Measurements from ENCODE around the gene BIRC7.

The BIRC7 gene

GRCh38 chr20:63235399-63235983 is at the start of gene BIRC7:
TSS of gene BIRC7 (plus strand) at chr20:63235905. CDS start at chr20:63236097, 192 bp downstream.
- H3K36me3 ChIP-seq (ENCODE audit: control insufficient read depth in 1 of 2, insufficient read depth in 2 of 2, low read length in 2 of 2) = no peaks in the 10 kb centered on the region
- H3K4me3 ChIP-seq (ENCODE audit: low read depth in 1 of 2, low read length in 2 of 2) = no peak within 1 kb of the TSS
- H3K27me3 ChIP-seq (ENCODE audit: low read depth, low read length) = peaks cover 2% of the 10 kb centered on the region
- no peaks in the 10 kb centered on the region for H3K9me3 ChIP-seq (ENCODE audit: control insufficient read depth in 1 of 2, low read length in 2 of 2)
- no peak within 1 kb of the TSS for H3K27ac ChIP-seq (ENCODE audit: low read length)
- no peaks in the 10 kb centered on the region for H3K4me1 ChIP-seq (ENCODE audit: control insufficient read depth in 1 of 2, insufficient read depth in 2 of 2, low read length in 2 of 2)

GRCh38 chr20:63186084-63186483 is 49.6 kb upstream of the BIRC7 start:
- H3K27ac ChIP-seq (ENCODE audit: low read length) = no peak overlapping the region

GRCh38 chr20:63186528-63187316 is 49.0 kb upstream of the BIRC7 start:
- Histone ChIP-seq H3K9me3 (ENCODE audit: control insufficient read depth in 1 of 2, low read length in 2 of 2) (no peaks in the 10 kb centered on the region), H3K36me3 (ENCODE audit: control insufficient read depth in 1 of 2, insufficient read depth in 2 of 2, low read length in 2 of 2) (no peaks in the 10 kb centered on the region), H3K27me3 (ENCODE audit: low read depth, low read length) (no peaks in the 10 kb centered on the region), H3K27ac (ENCODE audit: low read length) (no peak overlapping the region), H3K4me1 (ENCODE audit: control insufficient read depth in 1 of 2, insufficient read depth in 2 of 2, low read length in 2 of 2) (no peaks in the 10 kb centered on the region), H3K4me3 (ENCODE audit: low read depth in 1 of 2, low read length in 2 of 2) (no peak overlapping the region)

More at GRCh38 chr20:63186084-63186483, 49.6 kb upstream of the BIRC7 start:
- Histone ChIP-seq H3K36me3 (ENCODE audit: control insufficient read depth in 1 of 2, insufficient read depth in 2 of 2, low read length in 2 of 2) (no peaks in the 10 kb centered on the region), H3K4me3 (ENCODE audit: low read depth in 1 of 2, low read length in 2 of 2) (no peak overlapping the region), H3K4me1 (ENCODE audit: control insufficient read depth in 1 of 2, insufficient read depth in 2 of 2, low read length in 2 of 2) (no peaks in the 10 kb centered on the region), H3K9me3 (ENCODE audit: control insufficient read depth in 1 of 2, low read length in 2 of 2) (no peaks in the 10 kb centered on the region), H3K27me3 (ENCODE audit: low read depth, low read length) (no peaks in the 10 kb centered on the region)

GRCh38 chr20:63187338-63188158 is 48.2 kb upstream of the BIRC7 start:
- Histone ChIP-seq H3K36me3 (ENCODE audit: control insufficient read depth in 1 of 2, insufficient read depth in 2 of 2, low read length in 2 of 2) (no peaks in the 10 kb centered on the region), H3K4me3 (ENCODE audit: low read depth in 1 of 2, low read length in 2 of 2) (no peak overlapping the region), H3K4me1 (ENCODE audit: control insufficient read depth in 1 of 2, insufficient read depth in 2 of 2, low read length in 2 of 2) (no peaks in the 10 kb centered on the region), H3K27me3 (ENCODE audit: low read depth, low read length) (no peaks in the 10 kb centered on the region), H3K27ac (ENCODE audit: low read length) (no peak overlapping the region), H3K9me3 (ENCODE audit: control insufficient read depth in 1 of 2, low read length in 2 of 2) (no peaks in the 10 kb centered on the region)

GRCh38 chr20:63188159-63188442 is 47.6 kb upstream of the BIRC7 start:
- H3K4me1 ChIP-seq (ENCODE audit: control insufficient read depth in 1 of 2, insufficient read depth in 2 of 2, low read length in 2 of 2) = no peaks in the 10 kb centered on the region
- no peaks in the 10 kb centered on the region for H3K36me3 ChIP-seq (ENCODE audit: control insufficient read depth in 1 of 2, insufficient read depth in 2 of 2, low read length in 2 of 2)
- no peak overlapping the region for H3K27ac ChIP-seq (ENCODE audit: low read length)
- H3K27me3 ChIP-seq (ENCODE audit: low read depth, low read length) = no peaks in the 10 kb centered on the region
- H3K9me3 ChIP-seq (ENCODE audit: control insufficient read depth in 1 of 2, low read length in 2 of 2) = no peaks in the 10 kb centered on the region
- H3K4me3 ChIP-seq (ENCODE audit: low read depth in 1 of 2, low read length in 2 of 2) = no peak overlapping the region

- Histone ChIP-seq H3K4me3 (ENCODE audit: low read depth in 1 of 2, low read length in 2 of 2) (no peak overlapping the region), H3K27me3 (ENCODE audit: low read depth, low read length) (no peaks in the 10 kb centered on the region), H3K27ac (ENCODE audit: low read length) (no peak overlapping the region), H3K9me3 (ENCODE audit: control insufficient read depth in 1 of 2, low read length in 2 of 2) (no peaks in the 10 kb centered on the region), H3K36me3 (ENCODE audit: control insufficient read depth in 1 of 2, insufficient read depth in 2 of 2, low read length in 2 of 2) (no peaks in the 10 kb centered on the region), H3K4me1 (ENCODE audit: control insufficient read depth in 1 of 2, insufficient read depth in 2 of 2, low read length in 2 of 2) (no peaks in the 10 kb centered on the region)
Measured at GRCh38 chr20:63188641-63189321, 46.9 kb upstream of the BIRC7 start.

- Histone ChIP-seq H3K9me3 (ENCODE audit: control insufficient read depth in 1 of 2, low read length in 2 of 2) (no peaks in the 10 kb centered on the region), H3K36me3 (ENCODE audit: control insufficient read depth in 1 of 2, insufficient read depth in 2 of 2, low read length in 2 of 2) (no peaks in the 10 kb centered on the region), H3K4me3 (ENCODE audit: low read depth in 1 of 2, low read length in 2 of 2) (no peak overlapping the region), H3K4me1 (ENCODE audit: control insufficient read depth in 1 of 2, insufficient read depth in 2 of 2, low read length in 2 of 2) (no peaks in the 10 kb centered on the region), H3K27ac (ENCODE audit: low read length) (no peak overlapping the region), H3K27me3 (ENCODE audit: low read depth, low read length) (no peaks in the 10 kb centered on the region)
Measured at GRCh38 chr20:63189322-63189642, 46.4 kb upstream of the BIRC7 start.

- Histone ChIP-seq H3K4me3 (ENCODE audit: low read depth in 1 of 2, low read length in 2 of 2) (no peak overlapping the region), H3K36me3 (ENCODE audit: control insufficient read depth in 1 of 2, insufficient read depth in 2 of 2, low read length in 2 of 2) (peaks cover 2 to 5% of the 10 kb centered on the region in 2 donors), H3K4me1 (ENCODE audit: control insufficient read depth in 1 of 2, insufficient read depth in 2 of 2, low read length in 2 of 2) (no peaks in the 10 kb centered on the region), H3K27me3 (ENCODE audit: low read depth, low read length) (no peaks in the 10 kb centered on the region), H3K9me3 (ENCODE audit: control insufficient read depth in 1 of 2, low read length in 2 of 2) (no peaks in the 10 kb centered on the region), H3K27ac (ENCODE audit: low read length) (no peak overlapping the region)
Measured at GRCh38 chr20:63189846-63190559, 45.7 kb upstream of the BIRC7 start.

- Histone ChIP-seq H3K9me3 (ENCODE audit: control insufficient read depth in 1 of 2, low read length in 2 of 2) (no peaks in the 10 kb centered on the region), H3K4me3 (ENCODE audit: low read depth in 1 of 2, low read length in 2 of 2) (no peak overlapping the region), H3K4me1 (ENCODE audit: control insufficient read depth in 1 of 2, insufficient read depth in 2 of 2, low read length in 2 of 2) (no peaks in the 10 kb centered on the region), H3K36me3 (ENCODE audit: control insufficient read depth in 1 of 2, insufficient read depth in 2 of 2, low read length in 2 of 2) (peaks cover 10 to 11% of the 10 kb centered on the region in 2 donors), H3K27me3 (ENCODE audit: low read depth, low read length) (no peaks in the 10 kb centered on the region), H3K27ac (ENCODE audit: low read length) (no peak overlapping the region)
Measured at GRCh38 chr20:63190828-63191227, 44.9 kb upstream of the BIRC7 start.

GRCh38 chr20:63191400-63191799 is 44.3 kb upstream of the BIRC7 start:
- Histone ChIP-seq H3K36me3 (ENCODE audit: control insufficient read depth in 1 of 2, insufficient read depth in 2 of 2, low read length in 2 of 2) (peaks cover 11% of the 10 kb centered on the region in 2 donors), H3K4me1 (ENCODE audit: control insufficient read depth in 1 of 2, insufficient read depth in 2 of 2, low read length in 2 of 2) (no peaks in the 10 kb centered on the region), H3K27me3 (ENCODE audit: low read depth, low read length) (no peaks in the 10 kb centered on the region), H3K27ac (ENCODE audit: low read length) (no peak overlapping the region), H3K9me3 (ENCODE audit: control insufficient read depth in 1 of 2, low read length in 2 of 2) (no peaks in the 10 kb centered on the region), H3K4me3 (ENCODE audit: low read depth in 1 of 2, low read length in 2 of 2) (no peak overlapping the region)

GRCh38 chr20:63192721-63193120 is 43.0 kb upstream of the BIRC7 start:
- Histone ChIP-seq H3K27me3 (ENCODE audit: low read depth, low read length) (no peaks in the 10 kb centered on the region), H3K36me3 (ENCODE audit: control insufficient read depth in 1 of 2, insufficient read depth in 2 of 2, low read length in 2 of 2) (peaks cover 11 to 12% of the 10 kb centered on the region in 2 donors), H3K4me3 (ENCODE audit: low read depth in 1 of 2, low read length in 2 of 2) (no peak overlapping the region), H3K27ac (ENCODE audit: low read length) (no peak overlapping the region), H3K9me3 (ENCODE audit: control insufficient read depth in 1 of 2, low read length in 2 of 2) (no peaks in the 10 kb centered on the region), H3K4me1 (ENCODE audit: control insufficient read depth in 1 of 2, insufficient read depth in 2 of 2, low read length in 2 of 2) (peaks cover 0 to 6% of the 10 kb centered on the region in 2 donors)
